HCT116 (cell line): ENCODE data around the gene UCP2. TPM values are rescaled to one million over a fixed set of nuclear protein-coding genes. Genes with fewer than 3 reads are reported as not detected.

Experiments used
- ATAC-seq: fragments of 200-7000 bp; cut with Tn5 transposase; 2 replicates; pipeline ENCODE4 v1.9.1; 2020; ENCODE audit warnings: mild to moderate bottlenecking, moderate library complexity
- BruUV-seq: library from RNA; stranded (reverse); fragments of 400-500 nt; replicated peaks from 2 replicates; lab custom pipeline; 2021; lab: Mats Ljungman, UMichigan
- CTCF ChIA-PET: fragments of 300-600 bp; sonication (Branson Sonifier 250); formaldehyde crosslinking; loops from one replicate; lab custom pipeline; 2021; ENCODE audit warnings: antibody characterized with exemption; lab: Charles Lee
- POLR2A ChIA-PET: fragments of 300-600, 350-600 bp; sonication (Branson Sonifier 250); formaldehyde crosslinking; loops from one replicate; lab custom pipeline; 2021; ENCODE audit warnings: antibody characterized with exemption; lab: Charles Lee
- RAD21 ChIA-PET, 2 experiments: fragments of 300-600 bp; sonication (Branson Sonifier 250); formaldehyde crosslinking; loops; one replicate each; lab custom pipeline; 2023; ENCODE audit warnings: low total read pairs in 2 of 2; ENCODE audit not compliant: uncharacterized antibody in 2 of 2, unreplicated experiment in 2 of 2, low non-redundant PET in 1 of 2; lab: Charles Lee
- DNase-seq: peaks from one replicate; pipeline ENCODE4 v3.0.0-alpha.2; 2010; ENCODE audit warnings: low read depth, low spot score
- H2AFZ ChIP-seq: fragments of 200-600 bp; shearing (Covaris generic), sonication (generic); 2 replicates; pipeline ENCODE4 v1.6.1; 2017; ENCODE audit warnings: low read depth, mixed run types, mixed read lengths, antibody characterized with exemption, low read length; ENCODE audit not compliant: poor library complexity, severe bottlenecking
- H3K27ac ChIP-seq: 2 replicates; pipeline ENCODE4 v1.5.1; 2012; ENCODE audit warnings: low read depth, low read length
- H3K27me3 ChIP-seq: fragments of 200-600 bp; sonication (generic); 2 replicates; pipeline ENCODE4 v1.6.1; 2016; ENCODE audit warnings: mixed run types, low read length, mixed read lengths; ENCODE audit not compliant: insufficient read depth
- H3K36me3 ChIP-seq, 2 experiments: fragments of 200-500 bp in 1 of 2; fragments of 200-600 bp in 1 of 2; sonication (Bioruptor generic) in 1 of 2; sonication (generic) in 1 of 2; 2 replicates each; pipeline versions ENCODE4 v1.5.1 to v1.6.1; 2014 to 2016; ENCODE audit warnings: low read length in 2 of 2, inconsistent platforms in 1 of 2, mixed read lengths in 1 of 2, mixed run types in 1 of 2; ENCODE audit not compliant: insufficient read depth in 2 of 2, control insufficient read depth in 1 of 2
- H3K4me1 ChIP-seq, 2 experiments: fragments of 200-600 bp in 1 of 2; sonication (generic) in 1 of 2; 2 replicates each; pipeline versions ENCODE4 v1.5.1 to v1.6.1; 2012 to 2017; ENCODE audit warnings: low read length in 2 of 2, inconsistent platforms in 1 of 2, mild to moderate bottlenecking in 1 of 2, mixed read lengths in 1 of 2, mixed run types in 1 of 2, moderate library complexity in 1 of 2; ENCODE audit not compliant: insufficient read depth in 2 of 2, control insufficient read depth in 1 of 2
- H3K4me2 ChIP-seq: fragments of 200-600 bp; sonication (generic); 2 replicates; pipeline ENCODE4 v1.6.1; 2017; ENCODE audit warnings: mixed run types, low read length, mixed read lengths
- H3K4me3 ChIP-seq, 2 experiments: fragments of 200-600 bp in 1 of 2; sonication (generic) in 1 of 2; replicated peaks in 1 of 2; 2 replicates each; pipeline ENCODE4 v1.5.1; 2011 to 2016; ENCODE audit warnings: low read length in 2 of 2, control low read depth in 1 of 2, low read depth in 1 of 2, mild to moderate bottlenecking in 1 of 2, mixed read lengths in 1 of 2, mixed run types in 1 of 2
- H3K79me2 ChIP-seq: fragments of 200-600 bp; sonication (generic); 2 replicates; pipeline ENCODE4 v1.6.1; 2017; ENCODE audit warnings: mild to moderate bottlenecking, mixed run types, low read length, moderate library complexity, mixed read lengths; ENCODE audit not compliant: insufficient read depth
- H3K9ac ChIP-seq: fragments of 200-600 bp; sonication (generic); 2 replicates; pipeline ENCODE4 v1.6.1; 2016; ENCODE audit warnings: low read length, mixed read lengths
- H3K9me2 ChIP-seq: fragments of 200-600 bp; sonication (generic), shearing (Covaris generic); 2 replicates; pipeline ENCODE4 v1.6.1; 2017; ENCODE audit warnings: mixed run types, mild to moderate bottlenecking, moderate library complexity; ENCODE audit not compliant: insufficient read depth
- H3K9me3 ChIP-seq, 2 experiments: fragments of 200-500 bp in 1 of 2; fragments of 200-600 bp in 1 of 2; sonication (Bioruptor generic) in 1 of 2; sonication (generic) in 1 of 2; 2 replicates each; pipeline ENCODE4 v1.6.1; 2014 to 2017; ENCODE audit warnings: low read length in 2 of 2, mixed read lengths in 2 of 2, inconsistent platforms in 1 of 2, low read depth in 1 of 2, mild to moderate bottlenecking in 1 of 2, mixed run types in 1 of 2, moderate library complexity in 1 of 2; ENCODE audit not compliant: control insufficient read depth in 1 of 2, insufficient read depth in 1 of 2
- H4K20me1 ChIP-seq: fragments of 200-600 bp; sonication (generic), shearing (Covaris generic); 2 replicates; pipeline ENCODE4 v1.6.1; 2017; ENCODE audit warnings: mixed run types, mild to moderate bottlenecking, moderate library complexity; ENCODE audit not compliant: insufficient read depth
- CEBPB ChIP-seq: IDR thresholded peaks from 2 replicates; pipeline ENCODE4 v1.6.1; 2012; ENCODE audit warnings: low read depth
- EGR1 ChIP-seq: IDR thresholded peaks from 2 replicates; pipeline ENCODE4 v1.6.1; 2012; ENCODE audit warnings: low read depth
- ELF1 ChIP-seq: IDR thresholded peaks from 2 replicates; pipeline ENCODE4 v1.6.1; 2012; ENCODE audit warnings: low read depth, borderline replicate concordance
- EZH2 ChIP-seq: fragments of 200-600 bp; sonication (generic); IDR thresholded peaks from 2 replicates; pipeline ENCODE4 v1.6.1; 2017; ENCODE audit warnings: antibody characterized with exemption, mixed run types
- FOSL1 ChIP-seq: IDR thresholded peaks from 2 replicates; pipeline ENCODE4 v1.6.1; 2012; ENCODE audit warnings: low read depth
- POLR2A ChIP-seq: IDR thresholded peaks from 2 replicates; pipeline ENCODE4 v1.7.0; 2011; ENCODE audit warnings: borderline replicate concordance; ENCODE audit not compliant: insufficient read depth, insufficient read length; ENCODE audit errors: extremely low read depth
- POLR2AphosphoS5 ChIP-seq: IDR thresholded peaks from 2 replicates; pipeline ENCODE4 v1.6.1; 2011; ENCODE audit warnings: mild to moderate bottlenecking, low read depth, low read length, moderate library complexity
- RAD21 ChIP-seq: IDR thresholded peaks from 2 replicates; pipeline ENCODE4 v1.6.1; 2012; ENCODE audit warnings: low read depth, mild to moderate bottlenecking
- SIN3A ChIP-seq: IDR thresholded peaks from 2 replicates; pipeline ENCODE4 v1.6.1; 2012; ENCODE audit warnings: low read depth
- YY1 ChIP-seq: IDR thresholded peaks from 2 replicates; pipeline ENCODE4 v1.6.1; 2011; ENCODE audit warnings: low read length, low read depth, moderate library complexity, mild to moderate bottlenecking; ENCODE audit not compliant: insufficient replicate concordance; ENCODE audit errors: extremely low read depth
- ZFX ChIP-seq: fragments of 450-650 bp; IDR thresholded peaks from 2 replicates; pipeline ENCODE4 v1.6.1; 2017
- ZNF274 ChIP-seq: fragments of 200-500 bp; sonication (Bioruptor generic); IDR thresholded peaks from 2 replicates; pipeline ENCODE4 v1.6.1; 2014; ENCODE audit warnings: mild to moderate bottlenecking, low read depth, low read length, inconsistent platforms
- intact Hi-C: fragments of 100-400 bp; cut with micrococcal nuclease; formaldehyde crosslinking; loops from 2 replicates; pipeline ENCODE4 v1.10.0; 2022
- total RNA-seq: library from RNA; stranded (reverse); gene quantifications from one replicate; pipeline ENCODE4 v1.2.1, GENCODE V29; 2021; ENCODE audit not compliant: unreplicated experiment
- TF ChIP-seq, protein P1 (sequence below): IDR thresholded peaks from 2 replicates; pipeline ENCODE4 v1.6.1; 2012
- TF ChIP-seq, protein P2 (sequence below), 3 experiments: fragments of 200-600 bp in 1 of 3; sonication (generic) in 1 of 3; IDR thresholded peaks in 2 of 3; conservative IDR thresholded peaks in 1 of 3; 2 replicates each; pipeline ENCODE4 v1.5.1; 2012 to 2017; ENCODE audit warnings: low read depth in 2 of 3, low read length in 2 of 3, antibody characterized with exemption in 1 of 3, borderline replicate concordance in 1 of 3, control low read depth in 1 of 3, mild to moderate bottlenecking in 1 of 3, mixed read lengths in 1 of 3, mixed run types in 1 of 3, moderate library complexity in 1 of 3; ENCODE audit not compliant: insufficient read depth in 1 of 3
- TF ChIP-seq, protein P3 (sequence below): IDR thresholded peaks from 2 replicates; pipeline ENCODE4 v1.6.1; 2011; ENCODE audit warnings: mild to moderate bottlenecking, low read length, moderate library complexity; ENCODE audit not compliant: insufficient replicate concordance; ENCODE audit errors: extremely low read depth

The UCP2 gene
- total RNA-seq, 1 experiment from 2014 or later: 20.4 TPM

DNA sequence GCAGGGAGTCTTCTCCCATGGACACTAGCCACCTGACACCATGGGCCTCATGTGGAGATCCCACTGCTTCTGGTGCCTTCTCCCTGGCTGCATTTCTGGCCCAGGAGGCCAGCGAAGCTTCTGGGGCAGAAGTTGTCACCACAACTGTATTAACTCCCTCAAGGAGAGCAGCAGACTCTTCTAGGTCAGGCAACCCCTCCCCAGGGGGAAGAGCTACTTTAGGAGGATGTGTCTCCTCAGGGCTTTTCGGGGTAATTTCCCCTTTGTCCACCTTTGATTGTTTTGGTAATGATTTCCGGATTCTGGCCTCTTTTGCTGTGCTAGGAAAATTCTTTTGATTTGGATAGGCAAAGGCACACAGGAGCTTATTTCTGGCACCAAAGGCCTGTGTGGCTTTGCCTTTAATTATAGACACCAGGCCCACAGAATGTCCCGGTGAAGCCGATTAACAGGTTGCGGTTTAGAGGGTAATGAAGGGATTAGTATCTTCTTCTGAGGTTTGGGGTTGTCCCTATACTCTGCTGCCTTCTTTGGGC is 8.9 kb upstream of the UCP2 start:
- POLR2A ChIA-PET: no interaction called here
- RAD21 ChIA-PET: no interaction called here
- DNase-seq: no peak
- Histone ChIP-seq H3K4me1 (no peaks in the 10 kb centered on the region), H3K9me2 (no peaks in the 10 kb centered on the region), H3K27me3 (no peaks in the 10 kb centered on the region), H4K20me1 (no peaks in the 10 kb centered on the region), H3K36me3 (no peaks in the 10 kb centered on the region), H3K4me3 (no peak overlapping the region), H3K27ac (no peak overlapping the region), H2AFZ (no peak overlapping the region), H3K9me3 (no peaks in the 10 kb centered on the region)
- intact Hi-C loops: no loop called here
- BruUV-seq: no TSS peak
- no peak for ATAC-seq
- TF ChIP-seq, protein P1, sequence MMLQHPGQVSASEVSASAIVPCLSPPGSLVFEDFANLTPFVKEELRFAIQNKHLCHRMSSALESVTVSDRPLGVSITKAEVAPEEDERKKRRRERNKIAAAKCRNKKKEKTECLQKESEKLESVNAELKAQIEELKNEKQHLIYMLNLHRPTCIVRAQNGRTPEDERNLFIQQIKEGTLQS: no peak
- TF ChIP-seq POLR2A (no peak), RAD21 (no peak), CEBPB (no peak), SIN3A (no peak), ZNF274 (no peak), EZH2 (no peak), POLR2AphosphoS5 (no peak), EGR1 (no peak), FOSL1 (no peak)
- TF ChIP-seq, all 23 proteins: peak for 0
- H3K9ac ChIP-seq: no peak overlapping the region
- H3K4me2 ChIP-seq: no peak overlapping the region
- no peaks in the 10 kb centered on the region for H3K79me2 ChIP-seq
- CTCF ChIA-PET: no interaction called here

DNA sequence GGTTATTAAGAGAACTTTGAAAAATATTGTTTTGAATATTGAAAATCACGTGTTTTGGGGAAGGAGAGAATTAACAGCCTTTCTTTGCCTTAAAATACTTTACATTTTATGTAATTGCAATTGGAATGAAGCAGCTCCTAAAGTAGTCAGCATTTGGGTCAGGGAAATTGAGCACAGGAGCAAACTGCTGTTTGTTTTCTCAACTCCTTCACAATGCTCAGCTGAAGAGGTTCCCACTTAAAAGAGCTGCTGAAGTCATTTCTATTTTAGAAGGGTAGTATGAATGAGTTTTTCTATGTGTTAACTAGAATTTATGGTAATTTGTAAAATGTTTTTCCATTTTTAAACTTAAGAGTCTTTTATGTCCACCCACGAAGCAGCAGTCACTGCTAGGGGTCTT is 8.1 kb upstream of the UCP2 start:
- Histone ChIP-seq H4K20me1 (no peaks in the 10 kb centered on the region), H3K4me3 (no peak overlapping the region), H3K79me2 (no peaks in the 10 kb centered on the region), H3K4me2 (no peak overlapping the region), H3K27ac (no peak overlapping the region), H3K36me3 (no peaks in the 10 kb centered on the region), H3K9me3 (no peaks in the 10 kb centered on the region), H2AFZ (no peak overlapping the region), H3K9me2 (no peaks in the 10 kb centered on the region), H3K4me1 (no peaks in the 10 kb centered on the region), H3K27me3 (no peaks in the 10 kb centered on the region), H3K9ac (no peak overlapping the region)
- DNase-seq (no peak), ATAC-seq (no peak)
- no TSS peak for BruUV-seq
- TF ChIP-seq EZH2 (no peak), ELF1 (no peak), YY1 (no peak), EGR1 (no peak), ZFX (no peak)
- TF ChIP-seq, protein P2, sequence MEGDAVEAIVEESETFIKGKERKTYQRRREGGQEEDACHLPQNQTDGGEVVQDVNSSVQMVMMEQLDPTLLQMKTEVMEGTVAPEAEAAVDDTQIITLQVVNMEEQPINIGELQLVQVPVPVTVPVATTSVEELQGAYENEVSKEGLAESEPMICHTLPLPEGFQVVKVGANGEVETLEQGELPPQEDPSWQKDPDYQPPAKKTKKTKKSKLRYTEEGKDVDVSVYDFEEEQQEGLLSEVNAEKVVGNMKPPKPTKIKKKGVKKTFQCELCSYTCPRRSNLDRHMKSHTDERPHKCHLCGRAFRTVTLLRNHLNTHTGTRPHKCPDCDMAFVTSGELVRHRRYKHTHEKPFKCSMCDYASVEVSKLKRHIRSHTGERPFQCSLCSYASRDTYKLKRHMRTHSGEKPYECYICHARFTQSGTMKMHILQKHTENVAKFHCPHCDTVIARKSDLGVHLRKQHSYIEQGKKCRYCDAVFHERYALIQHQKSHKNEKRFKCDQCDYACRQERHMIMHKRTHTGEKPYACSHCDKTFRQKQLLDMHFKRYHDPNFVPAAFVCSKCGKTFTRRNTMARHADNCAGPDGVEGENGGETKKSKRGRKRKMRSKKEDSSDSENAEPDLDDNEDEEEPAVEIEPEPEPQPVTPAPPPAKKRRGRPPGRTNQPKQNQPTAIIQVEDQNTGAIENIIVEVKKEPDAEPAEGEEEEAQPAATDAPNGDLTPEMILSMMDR (IDR thresholded peaks at IDR 0.05 in 2 of 3, conservative IDR thresholded peaks at IDR 0.05 in 1 of 3; ENCODE audit: borderline replicate concordance in 1 of 3, insufficient read depth in 1 of 3, low read depth in 2 of 3, low read length in 2 of 3): no peak
- TF ChIP-seq, protein P3, sequence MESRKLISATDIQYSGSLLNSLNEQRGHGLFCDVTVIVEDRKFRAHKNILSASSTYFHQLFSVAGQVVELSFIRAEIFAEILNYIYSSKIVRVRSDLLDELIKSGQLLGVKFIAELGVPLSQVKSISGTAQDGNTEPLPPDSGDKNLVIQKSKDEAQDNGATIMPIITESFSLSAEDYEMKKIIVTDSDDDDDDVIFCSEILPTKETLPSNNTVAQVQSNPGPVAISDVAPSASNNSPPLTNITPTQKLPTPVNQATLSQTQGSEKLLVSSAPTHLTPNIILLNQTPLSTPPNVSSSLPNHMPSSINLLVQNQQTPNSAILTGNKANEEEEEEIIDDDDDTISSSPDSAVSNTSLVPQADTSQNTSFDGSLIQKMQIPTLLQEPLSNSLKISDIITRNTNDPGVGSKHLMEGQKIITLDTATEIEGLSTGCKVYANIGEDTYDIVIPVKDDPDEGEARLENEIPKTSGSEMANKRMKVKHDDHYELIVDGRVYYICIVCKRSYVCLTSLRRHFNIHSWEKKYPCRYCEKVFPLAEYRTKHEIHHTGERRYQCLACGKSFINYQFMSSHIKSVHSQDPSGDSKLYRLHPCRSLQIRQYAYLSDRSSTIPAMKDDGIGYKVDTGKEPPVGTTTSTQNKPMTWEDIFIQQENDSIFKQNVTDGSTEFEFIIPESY: no peak
- intact Hi-C loops: no loop called here
- POLR2A ChIA-PET: no interaction called here
- RAD21 ChIA-PET: no interaction called here
- CTCF ChIA-PET: no interaction called here
